HG03442 (cell line): Measurements from ENCODE around the gene SGMS1.
A peak's percentile ranks its signal among the peaks of the same experiment; 100 is the strongest.

Source experiments
- ATAC-seq: cut with Tn5 transposase; IDR thresholded peaks from one replicate; pipeline ENCODE4 v1.9.1; 2021; ENCODE audit warnings: mild to moderate bottlenecking, moderate library complexity; ENCODE audit not compliant: unreplicated experiment

Gene SGMS1

GRCh38 chr10:50613150-50613549 is 10.6 kb downstream of the SGMS1 start:
- peak; percentile 47 for ATAC-seq

- ATAC-seq: no peak
Measured at GRCh38 chr10:50610368-50610767, 13.4 kb downstream of the SGMS1 start.

GRCh38 chr10:50607356-50607925 is 16.3 kb downstream of the SGMS1 start:
- no peak for ATAC-seq

- ATAC-seq: no peak
Measured at GRCh38 chr10:50605951-50606270, 17.8 kb downstream of the SGMS1 start.

- ATAC-seq: peak; percentile 95
Measured at GRCh38 chr10:50605269-50605950, 18.3 kb downstream of the SGMS1 start.

GRCh38 chr10:50604809-50605208 is 18.9 kb downstream of the SGMS1 start:
- ATAC-seq: no peak

GRCh38 chr10:50604049-50604640 is 19.6 kb downstream of the SGMS1 start:
- ATAC-seq: peak; percentile 53

GRCh38 chr10:50603151-50603850 is 20.5 kb downstream of the SGMS1 start:
- ATAC-seq: no peak

GRCh38 chr10:50601974-50602373 is 21.8 kb downstream of the SGMS1 start:
- no peak for ATAC-seq

- no peak for ATAC-seq
Measured at GRCh38 chr10:50600831-50601477, 22.8 kb downstream of the SGMS1 start.

- ATAC-seq: no peak
Measured at GRCh38 chr10:50600286-50600685, 23.5 kb downstream of the SGMS1 start.

- ATAC-seq: no peak
Measured at GRCh38 chr10:50596897-50597296, 26.9 kb downstream of the SGMS1 start.

GRCh38 chr10:50596456-50596855 is 27.3 kb downstream of the SGMS1 start:
- no peak for ATAC-seq

- no peak for ATAC-seq
Measured at GRCh38 chr10:50595785-50596184, 28.0 kb downstream of the SGMS1 start.

GRCh38 chr10:50593523-50594376 is 30.0 kb downstream of the SGMS1 start:
- ATAC-seq: no peak

- no peak for ATAC-seq
Measured at GRCh38 chr10:50592961-50593418, 30.8 kb downstream of the SGMS1 start.

GRCh38 chr10:50590935-50591334 is 32.8 kb downstream of the SGMS1 start:
- ATAC-seq: no peak

GRCh38 chr10:50586740-50587088 is 37.0 kb downstream of the SGMS1 start:
- ATAC-seq: no peak

- ATAC-seq: no peak
Measured at GRCh38 chr10:50585921-50586739, 37.6 kb downstream of the SGMS1 start.
